ENCODE measurements around the gene HMX1. TPM values are rescaled to one million over a fixed set of nuclear protein-coding genes. Genes with fewer than 3 reads are reported as not detected.

Gene HMX1
- total and polyA plus RNA-seq, 9 donors, result not detected

GRCh38 chr4:8895295-8895694 is 23.7 kb upstream of the HMX1 start:
- WGBS, 3 donors, result 68 to 82% (median 74%) methylated on average over 6 to 7 of the region's 7 CpGs
- DNase-seq, result no peak
- Histone ChIP-seq H3K9me3 (no peaks in the 10 kb centered on the region), H3K4me3 (no peak overlapping the region), H3K27ac (no peak overlapping the region), H3K4me1 (ENCODE audit: insufficient read depth) (no peaks in the 10 kb centered on the region), H3K36me3 (no peaks in the 10 kb centered on the region), H3K27me3 (peaks cover 6% of the 10 kb centered on the region)
- no peak for TF ChIP-seq POLR2A (IDR thresholded peaks at IDR 0.05)
- TF ChIP-seq EP300 (IDR thresholded peaks at IDR 0.05), result no peak
- intact Hi-C loops (cut with DNase I), result no loop called here

- no peaks in the 10 kb centered on the region for H3K36me3 ChIP-seq
- H3K27ac ChIP-seq, result no peak overlapping the region
- no peak overlapping the region for H3K4me3 ChIP-seq
- H3K4me1 ChIP-seq (ENCODE audit: insufficient read depth), result no peaks in the 10 kb centered on the region
- WGBS, 3 donors, result 10 to 18% (median 17%) methylated on average over 11 to 14 of the region's 14 CpGs
- intact Hi-C loops (cut with DNase I), result no loop called here
- TF ChIP-seq EP300 (IDR thresholded peaks at IDR 0.05) (no peak), POLR2A (IDR thresholded peaks at IDR 0.05) (no peak), CTCF (IDR thresholded peaks at IDR 0.05) (no peak)
- no peak for DNase-seq
- peaks cover 6% of the 10 kb centered on the region for H3K27me3 ChIP-seq
- no peaks in the 10 kb centered on the region for H3K9me3 ChIP-seq
These were observed 22.8 kb upstream of the HMX1 start for GRCh38 chr4:8894424-8894816.

GRCh38 chr4:8893624-8894423 is 22.2 kb upstream of the HMX1 start:
- Histone ChIP-seq H3K27ac (no peak overlapping the region), H3K4me3 (no peak overlapping the region), H3K4me1 (ENCODE audit: insufficient read depth) (no peaks in the 10 kb centered on the region), H3K36me3 (no peaks in the 10 kb centered on the region), H3K27me3 (peaks cover 6% of the 10 kb centered on the region), H3K9me3 (no peaks in the 10 kb centered on the region)
- no peak for DNase-seq
- TF ChIP-seq CTCF (IDR thresholded peaks at IDR 0.05) (no peak), POLR2A (IDR thresholded peaks at IDR 0.05) (no peak), EP300 (IDR thresholded peaks at IDR 0.05) (no peak)
- WGBS, 3 donors, result 1 to 2% (median 1%) methylated on average over 63 to 68 of the region's 68 CpGs
- intact Hi-C loops (cut with DNase I), result no loop called here

GRCh38 chr4:8893227-8893623 is 21.6 kb upstream of the HMX1 start:
- 1% methylated on average over 29 to 41 of the region's 41 CpGs for WGBS, 3 donors
- no peak overlapping the region for H3K4me3 ChIP-seq
- no peak overlapping the region for H3K27ac ChIP-seq

GRCh38 chr4:8892556-8893226 is 21.1 kb upstream of the HMX1 start:
- 1% methylated on average over 56 to 72 of the region's 73 CpGs for WGBS, 3 donors

More at GRCh38 chr4:8893227-8893623, 21.6 kb upstream of the HMX1 start:
- no peaks in the 10 kb centered on the region for H3K4me1 ChIP-seq (ENCODE audit: insufficient read depth)
- TF ChIP-seq POLR2A (IDR thresholded peaks at IDR 0.05), result no peak
- H3K27me3 ChIP-seq, result peaks cover 6% of the 10 kb centered on the region
- no peaks in the 10 kb centered on the region for H3K9me3 ChIP-seq
- no peaks in the 10 kb centered on the region for H3K36me3 ChIP-seq
- intact Hi-C loops (cut with DNase I), result no loop called here
- no peak for DNase-seq

More at GRCh38 chr4:8892556-8893226, 21.1 kb upstream of the HMX1 start:
- no peak for TF ChIP-seq EP300 (IDR thresholded peaks at IDR 0.05)
- no peak for TF ChIP-seq CTCF (IDR thresholded peaks at IDR 0.05)
- TF ChIP-seq POLR2A (IDR thresholded peaks at IDR 0.05), result no peak
- no peak for DNase-seq
- no peak overlapping the region for H3K4me3 ChIP-seq
- H3K9me3 ChIP-seq, result no peaks in the 10 kb centered on the region
- no peaks in the 10 kb centered on the region for H3K4me1 ChIP-seq (ENCODE audit: insufficient read depth)
- peaks cover 6% of the 10 kb centered on the region for H3K27me3 ChIP-seq
- H3K36me3 ChIP-seq, result no peaks in the 10 kb centered on the region
- intact Hi-C loops (cut with DNase I), result no loop called here
- no peak overlapping the region for H3K27ac ChIP-seq
